ENCODE results near the gene IL20.

IL20 gene

GRCh38 chr1:206828765-206829164 lies 36.7 kb upstream of the IL20 start:
- no peak for TF ChIP-seq CTCF (IDR thresholded peaks at IDR 0.05)

DNA sequence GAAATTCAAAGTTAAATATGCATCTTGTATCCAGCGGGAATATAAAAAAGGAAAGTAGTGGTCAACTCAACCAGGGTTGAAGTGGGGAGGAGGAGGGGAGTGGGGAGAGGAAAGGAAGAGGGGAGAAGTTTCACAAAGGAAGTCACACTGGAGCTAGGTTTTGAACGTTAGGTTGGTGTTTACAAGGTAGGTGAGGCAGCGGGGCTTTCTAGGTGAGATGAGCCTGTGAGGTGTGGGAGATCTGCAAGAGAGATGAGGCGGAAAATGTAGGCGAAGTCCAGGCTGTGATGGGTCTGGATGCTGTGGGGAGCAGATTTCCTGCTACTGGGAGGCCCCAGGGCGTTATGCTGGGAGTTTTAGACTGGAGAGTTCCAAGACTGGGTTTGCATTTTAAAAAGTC lies 36.1 kb upstream of the IL20 start:
- no peak for TF ChIP-seq CTCF (IDR thresholded peaks at IDR 0.05)

GRCh38 chr1:206829875-206830274 lies 35.5 kb upstream of the IL20 start:
- no peak for TF ChIP-seq CTCF (IDR thresholded peaks at IDR 0.05)

DNA sequence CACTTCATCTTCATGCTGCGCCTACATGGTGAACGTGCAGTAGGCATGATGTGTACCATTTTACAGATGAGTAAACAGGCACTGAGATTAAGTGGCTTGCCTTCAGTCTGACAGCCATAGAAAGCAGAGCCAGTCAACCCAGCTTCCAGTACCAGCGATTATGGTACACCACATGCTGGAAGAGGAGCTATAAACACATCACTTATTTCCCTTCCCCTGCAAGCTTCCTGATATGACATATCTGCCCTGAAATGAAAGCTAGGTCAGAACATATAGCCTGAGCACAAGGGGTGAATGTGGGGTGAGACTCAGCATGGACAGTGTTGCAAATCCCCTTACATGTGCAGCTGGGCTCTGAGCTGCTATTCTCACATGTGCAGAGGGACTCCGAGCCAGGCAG lies 33.8 kb upstream of the IL20 start:
- no peak for TF ChIP-seq CTCF (IDR thresholded peaks at IDR 0.05)

- TF ChIP-seq CTCF (IDR thresholded peaks at IDR 0.05), result no peak
These were observed 33.0 kb upstream of the IL20 start for GRCh38 chr1:206832352-206832880.

DNA sequence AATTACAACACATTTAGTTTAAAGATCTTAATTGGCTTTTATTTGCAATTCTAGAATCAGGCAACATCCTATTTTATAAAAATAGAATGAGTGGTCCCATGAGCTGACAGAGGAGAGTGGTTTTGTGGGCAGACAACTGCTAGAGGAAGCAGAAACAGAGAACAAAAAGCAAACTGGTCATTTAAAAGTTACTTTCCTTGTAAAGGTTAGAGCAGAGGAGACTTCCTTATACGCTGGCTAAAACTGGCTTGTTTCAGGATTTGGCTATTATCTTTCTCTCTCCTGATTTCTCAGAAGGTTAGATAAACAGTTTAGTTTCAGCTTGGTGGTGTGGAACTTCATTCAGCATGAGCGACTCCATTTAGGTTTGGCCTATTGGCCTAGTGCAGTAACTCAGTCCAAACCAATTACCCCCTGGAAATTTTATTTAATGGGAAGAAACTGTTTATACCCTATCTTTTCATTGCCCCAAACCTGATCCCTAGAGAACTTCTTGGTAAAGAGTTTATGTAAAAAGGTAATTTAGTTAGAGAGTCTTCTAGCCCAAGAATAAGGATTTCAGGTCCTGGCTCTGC lies 32.2 kb upstream of the IL20 start:
- no peak for TF ChIP-seq CTCF (IDR thresholded peaks at IDR 0.05)

GRCh38 chr1:206833801-206834200 lies 31.6 kb upstream of the IL20 start:
- TF ChIP-seq CTCF (IDR thresholded peaks at IDR 0.05), result no peak

- TF ChIP-seq CTCF (IDR thresholded peaks at IDR 0.05), result no peak
These were observed 31.2 kb upstream of the IL20 start for GRCh38 chr1:206834217-206834616.

Data from LNCAP (cell line).